Endodermal cell (in vitro differentiated cells): ENCODE measurements around the gene KLK1. TPM values are rescaled to one million over a fixed set of nuclear protein-coding genes. Genes with fewer than 3 reads are reported as not detected.
A peak's percentile ranks its signal among the peaks of the same experiment; 100 is the strongest.

Experiments used
- DNase-seq: peaks from one replicate; pipeline ENCODE4 v3.0.0-alpha.2; 2017
- H3K27ac ChIP-seq: 2 replicates; pipeline ENCODE4 v1.5.1; 2013; ENCODE audit warnings: mild to moderate bottlenecking, low read depth, low read length, moderate library complexity
- H3K27me3 ChIP-seq: 2 replicates; pipeline ENCODE4 v1.6.1; 2013; ENCODE audit warnings: mild to moderate bottlenecking, low read length, moderate library complexity; ENCODE audit not compliant: insufficient read depth, control insufficient read depth, poor library complexity, severe bottlenecking
- H3K36me3 ChIP-seq: 2 replicates; pipeline ENCODE4 v1.7.0; 2013; ENCODE audit warnings: mild to moderate bottlenecking, low read length, moderate library complexity; ENCODE audit not compliant: control insufficient read depth, insufficient read depth
- H3K4me1 ChIP-seq: one replicate; pipeline ENCODE4 v1.7.0; 2013; ENCODE audit warnings: low read length; ENCODE audit not compliant: control insufficient read depth, insufficient read depth
- H3K4me3 ChIP-seq: 2 replicates; pipeline ENCODE4 v1.5.1; 2013; ENCODE audit warnings: mild to moderate bottlenecking, low read length, moderate library complexity
- H3K9ac ChIP-seq: 2 replicates; pipeline ENCODE4 v1.6.1; 2013; ENCODE audit warnings: mild to moderate bottlenecking, low read length, moderate library complexity; ENCODE audit not compliant: poor library complexity, severe bottlenecking; ENCODE audit errors: extremely low read depth
- H3K9me3 ChIP-seq: 2 replicates; pipeline ENCODE4 v1.6.1; 2013; ENCODE audit warnings: mild to moderate bottlenecking, low read length, moderate library complexity; ENCODE audit not compliant: control insufficient read depth
- H3K27ac Mint-ChIP-seq: 2 replicates; pipeline ENCODE4 v1.8.0; 2020; ENCODE audit warnings: mixed read lengths
- H3K27me3 Mint-ChIP-seq: 2 replicates; pipeline ENCODE4 v1.8.0; 2021; ENCODE audit warnings: mild to moderate bottlenecking, mixed read lengths; ENCODE audit not compliant: insufficient read depth
- H3K36me3 Mint-ChIP-seq: 2 replicates; pipeline ENCODE4 v1.8.0; 2020; ENCODE audit warnings: low read depth, mixed read lengths
- H3K4me1 Mint-ChIP-seq: 2 replicates; pipeline ENCODE4 v1.8.0; 2020; ENCODE audit warnings: mixed read lengths
- H3K4me3 Mint-ChIP-seq: 2 replicates; pipeline ENCODE4 v1.8.0; 2020; ENCODE audit warnings: mild to moderate bottlenecking, moderate library complexity, mixed read lengths
- H3K9me3 Mint-ChIP-seq: 2 replicates; pipeline ENCODE4 v1.8.0; 2020; ENCODE audit warnings: mild to moderate bottlenecking, mixed read lengths
- WGBS, 2 experiments: methylation state at CpG; one replicate each; pipeline versions ENCODE4 v1.1.5 to v1.1.7; 2013; ENCODE audit warnings: missing lambda C conversion rate in 2 of 2, mixed read lengths in 1 of 2; ENCODE audit not compliant: insufficient coverage in 1 of 2, insufficient read length in 1 of 2; 5-methylcytosine and 5-hydroxymethylcytosine counted together
- total RNA-seq, 2 donors: library from RNA; stranded (reverse); fragmentation: NEBNext Ultra II Directional in 1 of 2; extraction: Animal tissue kit (Norgen Biotek cat#: 25700) in 1 of 2; gene quantifications; 2 replicates in 1 of 2; 3 replicates in 1 of 2; pipeline ENCODE4 v1.2.1, GENCODE V29; 2021
- TF ChIP-seq, protein P1 (sequence below): fragments of 200-600 bp; sonication (generic); conservative IDR thresholded peaks from 2 replicates; pipeline ENCODE4 v1.5.0; 2021; ENCODE audit warnings: antibody characterized with exemption, mild to moderate bottlenecking

The KLK1 gene
- total RNA-seq, 2 donors from 2014 or later, result 0.75 to 0.82 TPM

- Mint-ChIP-seq H3K27ac (no peak overlapping the region), H3K4me1 (peaks cover 5% of the 10 kb centered on the region), H3K27me3 (peaks cover 87% of the 10 kb centered on the region), H3K36me3 (no peaks in the 10 kb centered on the region), H3K9me3 (no peaks in the 10 kb centered on the region), H3K4me3 (no peak overlapping the region)
- Histone ChIP-seq H3K9ac (no peak overlapping the region), H3K4me1 (no peaks in the 10 kb centered on the region), H3K4me3 (no peak overlapping the region), H3K9me3 (no peaks in the 10 kb centered on the region), H3K27me3 (peaks cover 39% of the 10 kb centered on the region), H3K27ac (no peak overlapping the region), H3K36me3 (no peaks in the 10 kb centered on the region)
- WGBS, 2 experiments, result 70 to 75% methylated on average over 20 to 25 of the region's 25 CpGs
- TF ChIP-seq, protein P1, sequence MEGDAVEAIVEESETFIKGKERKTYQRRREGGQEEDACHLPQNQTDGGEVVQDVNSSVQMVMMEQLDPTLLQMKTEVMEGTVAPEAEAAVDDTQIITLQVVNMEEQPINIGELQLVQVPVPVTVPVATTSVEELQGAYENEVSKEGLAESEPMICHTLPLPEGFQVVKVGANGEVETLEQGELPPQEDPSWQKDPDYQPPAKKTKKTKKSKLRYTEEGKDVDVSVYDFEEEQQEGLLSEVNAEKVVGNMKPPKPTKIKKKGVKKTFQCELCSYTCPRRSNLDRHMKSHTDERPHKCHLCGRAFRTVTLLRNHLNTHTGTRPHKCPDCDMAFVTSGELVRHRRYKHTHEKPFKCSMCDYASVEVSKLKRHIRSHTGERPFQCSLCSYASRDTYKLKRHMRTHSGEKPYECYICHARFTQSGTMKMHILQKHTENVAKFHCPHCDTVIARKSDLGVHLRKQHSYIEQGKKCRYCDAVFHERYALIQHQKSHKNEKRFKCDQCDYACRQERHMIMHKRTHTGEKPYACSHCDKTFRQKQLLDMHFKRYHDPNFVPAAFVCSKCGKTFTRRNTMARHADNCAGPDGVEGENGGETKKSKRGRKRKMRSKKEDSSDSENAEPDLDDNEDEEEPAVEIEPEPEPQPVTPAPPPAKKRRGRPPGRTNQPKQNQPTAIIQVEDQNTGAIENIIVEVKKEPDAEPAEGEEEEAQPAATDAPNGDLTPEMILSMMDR, result no peak
- DNase-seq, result no peak
Measured at GRCh38 chr19:50779504-50780457, 43.8 kb downstream of the KLK1 start.

GRCh38 chr19:50778906-50779430, 44.6 kb downstream of the KLK1 start:
- H3K36me3 ChIP-seq, result no peaks in the 10 kb centered on the region
- no peaks in the 10 kb centered on the region for H3K9me3 ChIP-seq
- Mint-ChIP-seq H3K27ac (no peak overlapping the region), H3K4me3 (no peak overlapping the region), H3K4me1 (peaks cover 5% of the 10 kb centered on the region), H3K36me3 (no peaks in the 10 kb centered on the region), H3K27me3 (peaks cover 92% of the 10 kb centered on the region), H3K9me3 (no peaks in the 10 kb centered on the region)
- no peak overlapping the region for H3K9ac ChIP-seq
- H3K4me1 ChIP-seq, result no peaks in the 10 kb centered on the region
- H3K27me3 ChIP-seq, result peaks cover 39% of the 10 kb centered on the region
- H3K4me3 ChIP-seq, result no peak overlapping the region
- no peak overlapping the region for H3K27ac ChIP-seq
- 62 to 71% methylated on average over 3 to 7 of the region's 7 CpGs for WGBS, 2 experiments
- no peak for DNase-seq
- TF ChIP-seq, protein P1, result no peak

DNA sequence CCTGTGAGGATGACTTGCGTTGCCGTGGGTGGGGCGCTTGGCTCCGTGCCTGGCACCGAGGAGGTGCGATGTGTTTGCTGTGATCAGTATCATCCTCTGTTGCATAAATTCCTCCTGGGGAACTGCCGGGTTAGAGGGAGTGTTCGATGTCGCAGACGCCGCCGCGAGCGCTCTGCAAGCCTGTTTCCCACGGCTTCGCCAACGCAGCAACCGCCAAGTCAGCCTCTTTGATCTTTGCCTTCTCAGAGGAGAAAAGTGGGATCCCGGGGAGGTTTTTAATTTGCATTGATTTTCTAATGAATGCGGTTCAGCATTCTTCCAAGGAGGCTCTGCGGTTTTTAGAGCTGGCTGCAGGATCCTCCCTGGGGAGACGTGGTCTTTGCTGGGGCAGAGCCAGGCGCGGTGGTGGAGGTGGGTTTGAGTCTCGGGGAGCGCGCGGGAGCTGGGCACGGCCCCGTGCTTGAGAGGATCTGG, 45.7 kb downstream of the KLK1 start:
- TF ChIP-seq, protein P1, result no peak
- Mint-ChIP-seq H3K9me3 (peaks cover 1% of the 10 kb centered on the region), H3K36me3 (no peaks in the 10 kb centered on the region)

More for the DNA sequence above, 45.7 kb downstream of the KLK1 start:
- 20 to 35% methylated on average over 17 to 30 of the region's 30 CpGs for WGBS, 2 experiments
- Histone ChIP-seq H3K9me3 (no peaks in the 10 kb centered on the region), H3K4me1 (no peaks in the 10 kb centered on the region), H3K27me3 (peaks cover 39% of the 10 kb centered on the region), H3K27ac (no peak overlapping the region), H3K9ac (no peak overlapping the region), H3K36me3 (no peaks in the 10 kb centered on the region), H3K4me3 (peak overlapping the region; percentile 28)
- Mint-ChIP-seq H3K27me3 (peaks cover 96% of the 10 kb centered on the region), H3K4me1 (peaks cover 5% of the 10 kb centered on the region), H3K27ac (no peak overlapping the region), H3K4me3 (no peak overlapping the region)
- peak; percentile 89 for DNase-seq
